Metanephros (tissue), 2 donors: Measurements from ENCODE around the gene PRMT7. TPM values are rescaled to one million over a fixed set of nuclear protein-coding genes. Genes with fewer than 3 reads are reported as not detected.

Experiments used
- small RNA-seq: library from RNA; depleted of rRNA; stranded (forward); fragments of <200 nt; gene quantifications from one replicate; pipeline ENCODE3, GENCODE V24; 2014; ENCODE audit warnings: low replicate concordance
- total RNA-seq: library from RNA; depleted of rRNA; stranded (reverse); fragments of >200 nt; gene quantifications from one replicate; pipeline ENCODE4 v1.2.3, GENCODE V29; 2014

Gene PRMT7
- total RNA-seq, result 76.5 TPM

GRCh38 chr16:68310774-68311511 is at the start of gene PRMT7, which contains the start of gene SLC7A6OS:
Gene PRMT7 (plus strand): TSS chr16:68311019. CDS start chr16:68315980, 4,961 bp downstream.
Gene SLC7A6OS (minus strand): TSS chr16:68310946. CDS start chr16:68310926, 20 bp downstream.

GRCh38 chr16:68264128-68265077 is 46.4 kb upstream of the PRMT7 start, which contains the start of gene SLC7A6:
Gene SLC7A6 (plus strand): TSS chr16:68264526. CDS start chr16:68274727, 10,201 bp downstream.

Small RNA genes lying within 50 kb of the gene (small RNA-seq; reads per million reads assigned to genes)
- gene RNU4-30P (not detected), gene RNU6-1262P (not detected)

Other genes with a start within 250 kb of the PRMT7 start
- 36.4 TPM for gene NFATC3, start 225.6 kb upstream of the PRMT7 start, total RNA-seq
- gene ESRP2, start 74.9 kb upstream of the PRMT7 start, total RNA-seq, result 16.1 TPM
- gene PLA2G15, start 65.6 kb upstream of the PRMT7 start, total RNA-seq, result 34.9 TPM
- gene SLC7A6, start 46.5 kb upstream of the PRMT7 start, total RNA-seq, result 21.8 TPM
- 15.5 TPM for gene SLC7A6OS, start 73 bp upstream of the PRMT7 start, total RNA-seq
- gene SMPD3, start 137.5 kb downstream of the PRMT7 start, total RNA-seq, result 1.1 TPM
- gene ZFP90, start 228.3 kb downstream of the PRMT7 start, total RNA-seq, result 43.6 TPM